HG03280 (cell line): ENCODE results near the gene NOC2L.
"Not testable (repeated sequence)": the region's sequence is repeated elsewhere in the genome, so short reads cannot be mapped to it uniquely, and the experiment has no call there.

Experiments
- ATAC-seq: cut with Tn5 transposase; IDR thresholded peaks from one replicate; pipeline ENCODE4 v1.9.1; 2021; ENCODE audit warnings: mild to moderate bottlenecking, moderate library complexity; ENCODE audit not compliant: unreplicated experiment

NOC2L gene

GRCh38 chr1:962381-963300 lies 3.6 kb upstream of the NOC2L start:
- ATAC-seq: no peak

DNA sequence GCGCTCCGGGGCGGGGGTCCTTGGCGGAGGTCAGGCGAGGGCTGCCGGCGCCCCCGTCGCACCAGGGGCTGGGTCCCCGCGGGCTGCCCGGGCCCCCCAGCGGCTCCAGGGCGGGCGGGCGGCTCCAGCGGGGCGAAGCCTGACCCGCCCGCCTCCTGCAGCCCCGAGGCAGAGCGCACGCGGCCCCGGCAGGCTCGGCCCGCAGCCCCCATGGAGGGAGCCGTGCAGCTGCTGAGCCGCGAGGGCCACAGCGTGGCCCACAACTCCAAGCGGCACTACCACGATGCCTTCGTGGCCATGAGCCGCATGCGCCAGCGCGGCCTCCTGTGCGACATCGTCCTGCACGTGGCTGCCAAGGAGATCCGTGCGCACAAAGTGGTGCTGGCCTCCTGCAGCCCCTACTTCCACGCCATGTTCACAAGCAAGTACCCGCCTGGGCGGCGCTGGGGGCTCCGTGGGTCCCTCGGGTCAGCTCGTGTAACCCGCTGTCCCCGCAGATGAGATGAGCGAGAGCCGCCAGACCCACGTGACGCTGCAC lies 2.1 kb upstream of the NOC2L start:
- ATAC-seq: no peak

DNA sequence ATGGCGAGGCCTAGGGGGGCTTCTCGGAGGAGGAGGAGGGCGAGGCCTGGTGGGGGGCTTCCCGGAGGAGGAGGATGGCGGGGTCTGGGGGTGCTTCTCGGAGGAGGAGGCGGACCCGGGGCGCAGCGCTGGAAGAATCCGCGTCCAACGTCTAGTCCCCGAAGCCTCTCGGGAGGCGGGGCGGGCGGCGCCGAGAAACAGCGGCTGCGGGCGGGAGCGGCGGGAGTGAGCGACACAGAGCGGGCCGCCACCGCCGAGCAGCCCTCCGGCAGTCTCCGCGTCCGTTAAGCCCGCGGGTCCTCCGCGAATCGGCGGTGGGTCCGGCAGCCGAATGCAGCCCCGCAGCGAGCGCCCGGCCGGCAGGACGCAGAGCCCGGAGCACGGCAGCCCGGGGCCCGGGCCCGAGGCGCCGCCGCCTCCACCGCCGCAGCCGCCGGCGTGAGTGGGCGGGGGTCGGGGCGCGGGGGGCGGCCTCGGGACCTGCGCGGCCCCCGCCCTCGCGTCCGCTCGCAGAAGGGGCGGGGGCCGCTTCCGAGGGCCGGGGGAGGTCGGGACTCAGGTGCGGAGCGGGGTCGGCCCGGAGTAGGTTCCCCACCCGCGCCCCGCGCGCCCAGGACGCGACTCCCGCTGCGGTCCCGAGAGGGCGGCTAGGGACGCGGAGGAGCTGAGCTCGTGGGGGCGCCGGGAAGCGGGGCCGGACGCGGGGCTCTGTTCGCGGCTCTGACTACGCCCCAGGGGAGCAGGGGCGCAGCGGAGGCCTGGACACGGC lies 1.5 kb upstream of the NOC2L start, which contains the start of gene KLHL17:
Gene KLHL17, plus strand, starts transcription at position 222 of the 769 bp plus-strand sequence. Its CDS starts 110 bp downstream, at position 332.
- ATAC-seq: no peak

- no peak for ATAC-seq
These were observed 791 bp upstream of the NOC2L start for GRCh38 chr1:959731-960362.

DNA sequence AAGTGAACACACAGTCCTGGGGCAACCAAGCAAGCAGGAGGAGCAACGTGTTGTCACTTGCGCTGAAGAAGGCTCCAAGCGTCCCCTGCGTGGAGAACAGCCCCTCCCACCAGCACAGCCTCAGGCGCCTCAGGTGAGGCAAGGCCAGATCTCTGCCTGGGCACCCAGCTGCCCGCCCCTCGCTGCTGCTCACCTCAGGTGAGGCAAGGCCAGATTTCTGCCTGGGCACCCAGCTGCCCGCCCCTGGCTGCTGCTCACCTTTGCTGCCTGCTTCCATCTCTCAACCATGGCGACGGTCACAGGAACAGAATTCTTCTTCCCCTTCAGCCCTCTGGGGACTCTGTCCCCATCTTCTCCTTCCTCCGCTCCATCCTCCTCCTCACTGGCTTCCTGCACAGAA lies 2.4 kb downstream of the NOC2L start:
- ATAC-seq: no peak

DNA sequence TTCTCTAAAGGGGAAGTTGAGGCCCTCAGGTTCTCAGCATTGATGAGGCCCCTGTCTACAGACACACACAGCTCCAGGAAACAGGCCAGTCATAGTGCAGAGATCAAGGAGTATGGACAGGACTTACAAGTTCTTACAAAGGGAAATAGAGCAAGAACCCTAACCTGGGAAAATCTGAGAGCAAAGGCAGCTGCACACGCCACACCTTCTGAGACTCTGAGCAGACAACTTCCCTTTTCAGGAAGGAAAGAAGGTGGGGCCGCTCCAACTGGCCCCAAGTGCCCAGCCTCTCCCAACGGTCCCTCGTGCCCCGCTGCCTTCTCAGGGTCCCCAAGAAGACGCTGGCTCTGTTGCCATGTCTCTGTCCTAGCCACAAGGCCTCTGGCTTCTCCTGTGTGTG lies 3.6 kb downstream of the NOC2L start:
- no peak for ATAC-seq

- ATAC-seq: no peak
These were observed 4.1 kb downstream of the NOC2L start for GRCh38 chr1:954927-955326.

GRCh38 chr1:953524-954320 lies 5.3 kb downstream of the NOC2L start:
- no peak for ATAC-seq

- ATAC-seq: no peak
These were observed 6.5 kb downstream of the NOC2L start for GRCh38 chr1:952603-953002.

DNA sequence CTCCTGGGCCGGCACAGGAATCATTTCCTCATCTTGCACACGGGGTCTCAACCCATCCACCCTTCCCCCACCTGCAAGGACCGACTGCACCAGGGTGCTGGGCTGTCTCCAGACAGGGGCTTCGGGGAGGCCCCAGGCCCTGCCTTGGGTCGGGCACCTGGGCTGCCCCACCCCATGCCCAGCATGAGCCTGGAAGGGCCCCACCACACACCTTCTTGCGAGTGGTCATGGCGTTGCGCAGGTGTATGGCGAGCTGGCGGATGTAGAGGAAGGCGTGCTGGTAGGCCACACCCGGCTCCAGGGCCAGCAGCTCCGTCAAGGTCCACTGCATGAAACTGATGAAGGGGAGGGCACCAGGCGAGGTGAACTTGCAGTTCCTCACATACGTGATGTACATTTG lies 6.9 kb downstream of the NOC2L start:
- ATAC-seq: no peak

DNA sequence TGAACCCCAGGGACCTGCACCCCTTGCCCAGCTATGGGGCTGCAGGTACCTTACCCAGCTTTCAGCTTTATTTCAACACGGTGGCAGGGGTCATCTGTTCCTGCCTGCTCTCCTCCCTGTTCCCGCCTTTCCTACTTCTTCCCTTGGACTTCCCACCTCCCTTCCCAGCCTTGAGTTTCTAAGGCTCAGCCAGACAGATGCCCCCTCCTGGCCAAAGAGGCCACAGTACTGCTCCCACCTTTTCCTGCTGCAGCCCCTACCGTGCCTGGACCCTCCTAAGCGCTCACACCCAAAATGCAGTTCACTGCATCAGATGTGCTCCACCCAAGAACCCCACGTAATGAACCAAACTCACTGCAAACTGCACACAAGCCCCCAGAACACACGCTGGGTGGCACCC lies 7.7 kb downstream of the NOC2L start:
- no peak for ATAC-seq

DNA sequence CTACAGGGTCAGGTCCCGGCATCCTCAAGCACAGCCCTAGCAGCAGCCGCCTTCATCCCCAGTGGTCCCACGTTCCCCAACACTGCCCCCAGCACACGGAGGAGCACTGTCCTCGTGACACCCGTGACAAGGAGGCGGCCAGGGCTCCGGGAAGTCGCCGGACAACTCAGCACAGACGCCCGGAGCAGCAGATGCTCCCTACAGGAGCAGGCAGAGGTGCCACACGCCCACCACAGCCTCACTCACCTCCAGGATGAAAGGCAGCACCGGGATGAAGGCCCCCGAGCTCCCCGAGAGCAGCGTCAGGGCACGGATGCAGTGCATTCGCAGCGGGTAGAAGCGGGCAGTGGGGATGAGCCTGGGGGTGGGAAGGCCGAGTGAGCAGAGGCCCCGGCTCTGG lies 8.2 kb downstream of the NOC2L start:
- no peak for ATAC-seq

DNA sequence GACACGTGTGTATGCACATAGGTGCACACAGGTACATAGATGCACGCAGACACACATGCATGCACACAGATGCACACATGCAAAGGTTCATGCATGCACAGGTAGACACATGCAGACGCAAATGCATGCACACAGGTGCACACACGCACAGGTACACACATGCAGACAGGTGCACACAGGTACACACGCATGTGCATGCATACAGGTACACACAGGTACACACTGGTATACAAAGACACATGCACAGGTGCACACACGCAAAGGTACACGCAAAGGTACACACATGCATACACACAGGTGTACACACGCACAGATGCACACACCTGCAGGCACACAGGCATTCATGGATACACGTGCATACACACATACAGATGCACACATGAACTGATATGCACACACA lies 8.8 kb downstream of the NOC2L start:
- no peak for ATAC-seq

GRCh38 chr1:947958-948357 lies 11.1 kb downstream of the NOC2L start:
- no peak for ATAC-seq

DNA sequence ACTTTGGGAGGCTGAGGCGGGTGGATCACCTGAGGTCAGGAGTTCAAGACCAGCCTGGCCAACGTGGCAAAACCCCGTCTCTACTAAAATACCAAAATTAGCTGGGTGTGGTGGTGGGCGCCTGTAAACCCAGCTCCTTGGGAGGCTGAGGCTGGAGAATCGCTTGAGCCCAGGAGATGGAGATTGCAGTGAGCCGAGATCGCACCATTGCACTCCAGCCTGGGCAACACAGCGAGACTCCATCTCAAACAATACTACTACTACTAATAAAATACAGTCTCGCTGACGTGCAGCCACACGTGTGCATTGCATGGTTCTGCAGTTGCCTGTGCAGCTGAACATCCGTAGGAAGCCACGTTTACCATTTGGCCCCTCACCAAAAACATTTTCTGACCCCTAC lies 12.2 kb downstream of the NOC2L start:
- not testable (repeated sequence) for ATAC-seq

DNA sequence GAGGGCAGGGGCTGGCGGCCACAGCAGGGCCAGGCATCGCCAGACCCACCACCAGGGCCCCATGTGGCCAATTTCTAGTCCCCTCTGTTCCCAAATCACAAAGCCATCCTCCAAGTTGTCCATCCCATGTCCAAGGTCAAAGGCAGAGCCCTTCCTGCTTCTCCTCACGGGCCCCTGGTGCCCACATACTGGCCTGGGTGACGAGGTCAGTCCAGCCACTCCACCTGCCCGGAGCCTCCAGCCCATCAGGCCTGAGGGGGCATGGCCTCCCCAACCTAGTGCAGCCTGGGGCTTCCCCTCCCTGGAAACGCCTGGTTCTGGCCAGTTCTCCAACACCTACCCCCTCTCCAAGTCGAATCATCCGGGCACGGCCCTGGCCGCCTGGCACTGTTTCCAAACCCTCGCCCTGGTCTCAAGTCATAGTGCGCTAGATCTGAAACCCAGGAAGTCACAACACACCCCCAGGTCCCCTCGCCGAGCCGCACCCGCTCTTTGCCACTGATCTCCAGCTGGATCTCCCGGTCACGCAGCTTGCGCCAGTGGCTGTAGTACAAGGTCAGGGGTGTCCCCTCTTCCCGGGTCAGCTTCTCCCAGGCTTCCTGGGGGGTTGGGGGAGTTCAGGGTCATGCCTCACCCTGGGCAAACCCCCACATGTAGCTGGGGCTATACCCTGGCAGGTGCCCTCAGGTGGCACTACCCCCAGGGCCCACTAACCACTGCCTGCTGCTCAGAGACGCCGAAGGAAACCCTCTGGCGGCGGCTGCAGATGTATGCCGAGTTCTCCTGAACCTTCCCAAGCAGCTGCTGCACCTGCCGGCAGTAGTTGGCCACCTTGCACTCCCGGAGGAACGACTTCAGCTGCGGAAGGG lies 13.1 kb downstream of the NOC2L start:
- no peak for ATAC-seq

DNA sequence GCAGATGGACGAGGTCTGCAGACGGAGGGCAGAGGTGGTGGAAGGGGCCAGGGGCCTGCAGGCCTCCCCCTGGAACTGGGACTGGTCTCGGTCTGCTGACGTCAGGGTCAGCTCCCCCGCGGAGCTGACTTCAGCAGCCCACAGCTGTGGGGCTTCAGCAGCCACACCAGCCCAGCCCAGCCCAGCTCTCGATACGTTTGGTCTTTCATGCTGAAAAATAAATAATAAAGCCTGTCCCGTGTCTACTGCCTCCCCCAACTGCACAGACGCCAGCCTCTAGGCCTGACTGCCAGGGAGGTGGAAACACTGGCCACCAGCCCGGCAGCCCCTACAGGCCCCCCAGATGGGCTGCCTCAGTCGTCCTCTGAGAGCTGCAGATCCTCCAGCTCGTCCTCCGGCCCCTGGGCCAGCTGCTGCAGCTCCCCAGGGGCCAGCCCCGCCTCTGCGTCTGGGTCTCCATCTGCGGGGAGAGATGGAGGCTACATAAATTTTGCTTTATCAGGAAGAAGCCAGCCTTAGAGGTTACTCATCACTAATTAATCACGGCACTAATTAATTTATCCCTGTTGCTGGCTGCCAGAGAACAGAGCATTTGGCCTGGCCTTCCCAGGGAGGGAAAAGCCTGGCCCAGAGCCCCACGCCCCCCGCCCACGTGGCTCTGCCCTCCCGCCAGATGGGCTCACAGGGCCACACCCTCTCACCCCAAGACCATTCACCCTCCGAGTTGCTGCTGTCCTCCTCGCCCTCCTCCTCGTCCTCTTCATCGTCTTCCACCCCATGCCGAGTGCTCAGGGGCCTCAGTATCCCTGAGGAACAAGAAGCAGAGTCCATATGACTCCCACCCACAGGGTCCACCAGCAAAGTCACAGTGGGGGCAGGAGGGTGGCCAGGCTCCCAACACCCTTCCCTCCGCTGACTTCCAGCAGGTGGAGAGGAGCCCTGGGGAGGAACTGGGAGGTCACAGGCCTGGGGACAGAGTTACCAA lies 14.4 kb downstream of the NOC2L start:
- no peak for ATAC-seq
